Measurements from ENCODE around the gene KNDC1.
"Not testable (repeated sequence)": the region's sequence is repeated elsewhere in the genome, so short reads cannot be mapped to it uniquely, and the experiment has no call there.

Gene KNDC1

DNA sequence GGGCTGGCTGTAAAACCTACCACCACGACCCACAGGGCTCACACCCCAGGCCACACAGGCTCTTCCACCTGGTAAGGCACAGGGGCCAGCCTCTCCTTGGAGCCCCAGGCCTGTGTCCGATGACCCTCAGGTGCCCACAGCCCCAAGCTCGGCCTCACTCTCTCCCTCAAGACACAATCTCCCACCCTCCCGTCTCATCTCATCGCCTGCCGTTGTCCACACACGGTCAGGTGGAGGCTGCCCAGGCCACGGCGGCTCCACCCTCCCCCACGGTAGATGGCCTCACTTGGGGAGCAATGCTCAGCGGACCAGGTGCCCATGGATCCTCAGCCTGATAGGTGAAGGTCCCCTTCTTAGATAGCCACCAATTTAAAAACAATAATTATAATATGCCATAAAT lies 61.3 kb downstream of the KNDC1 start (continued):
- TF ChIP-seq ZSCAN18 (tag by site-specific recombination; IDR thresholded peaks at IDR 0.05): no peak
- TF ChIP-seq ZNF19 (tag by site-specific recombination; IDR thresholded peaks at IDR 0.05; ENCODE audit: low read depth): no peak
- TF ChIP-seq ZNF248 (tag by site-specific recombination; IDR thresholded peaks at IDR 0.05): no peak
- TF ChIP-seq, protein P1, sequence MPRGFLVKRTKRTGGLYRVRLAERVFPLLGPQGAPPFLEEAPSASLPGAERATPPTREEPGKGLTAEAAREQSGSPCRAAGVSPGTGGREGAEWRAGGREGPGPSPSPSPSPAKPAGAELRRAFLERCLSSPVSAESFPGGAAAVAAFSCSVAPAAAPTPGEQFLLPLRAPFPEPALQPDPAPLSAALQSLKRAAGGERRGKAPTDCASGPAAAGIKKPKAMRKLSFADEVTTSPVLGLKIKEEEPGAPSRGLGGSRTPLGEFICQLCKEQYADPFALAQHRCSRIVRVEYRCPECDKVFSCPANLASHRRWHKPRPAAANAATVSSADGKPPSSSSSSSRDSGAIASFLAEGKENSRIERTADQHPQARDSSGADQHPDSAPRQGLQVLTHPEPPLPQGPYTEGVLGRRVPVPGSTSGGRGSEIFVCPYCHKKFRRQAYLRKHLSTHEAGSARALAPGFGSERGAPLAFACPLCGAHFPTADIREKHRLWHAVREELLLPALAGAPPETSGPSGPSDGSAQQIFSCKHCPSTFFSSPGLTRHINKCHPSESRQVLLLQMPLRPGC (tag by site-specific recombination; IDR thresholded peaks at IDR 0.05): no peak
- TF ChIP-seq, protein P2, sequence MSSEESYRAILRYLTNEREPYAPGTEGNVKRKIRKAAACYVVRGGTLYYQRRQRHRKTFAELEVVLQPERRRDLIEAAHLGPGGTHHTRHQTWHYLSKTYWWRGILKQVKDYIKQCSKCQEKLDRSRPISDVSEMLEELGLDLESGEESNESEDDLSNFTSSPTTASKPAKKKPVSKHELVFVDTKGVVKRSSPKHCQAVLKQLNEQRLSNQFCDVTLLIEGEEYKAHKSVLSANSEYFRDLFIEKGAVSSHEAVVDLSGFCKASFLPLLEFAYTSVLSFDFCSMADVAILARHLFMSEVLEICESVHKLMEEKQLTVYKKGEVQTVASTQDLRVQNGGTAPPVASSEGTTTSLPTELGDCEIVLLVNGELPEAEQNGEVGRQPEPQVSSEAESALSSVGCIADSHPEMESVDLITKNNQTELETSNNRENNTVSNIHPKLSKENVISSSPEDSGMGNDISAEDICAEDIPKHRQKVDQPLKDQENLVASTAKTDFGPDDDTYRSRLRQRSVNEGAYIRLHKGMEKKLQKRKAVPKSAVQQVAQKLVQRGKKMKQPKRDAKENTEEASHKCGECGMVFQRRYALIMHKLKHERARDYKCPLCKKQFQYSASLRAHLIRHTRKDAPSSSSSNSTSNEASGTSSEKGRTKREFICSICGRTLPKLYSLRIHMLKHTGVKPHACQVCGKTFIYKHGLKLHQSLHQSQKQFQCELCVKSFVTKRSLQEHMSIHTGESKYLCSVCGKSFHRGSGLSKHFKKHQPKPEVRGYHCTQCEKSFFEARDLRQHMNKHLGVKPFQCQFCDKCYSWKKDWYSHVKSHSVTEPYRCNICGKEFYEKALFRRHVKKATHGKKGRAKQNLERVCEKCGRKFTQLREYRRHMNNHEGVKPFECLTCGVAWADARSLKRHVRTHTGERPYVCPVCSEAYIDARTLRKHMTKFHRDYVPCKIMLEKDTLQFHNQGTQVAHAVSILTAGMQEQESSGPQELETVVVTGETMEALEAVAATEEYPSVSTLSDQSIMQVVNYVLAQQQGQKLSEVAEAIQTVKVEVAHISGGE (tag by site-specific recombination; conservative IDR thresholded peaks at IDR 0.05; ENCODE audit: low read depth): no peak
- TF ChIP-seq SCRT1 (tag by site-specific recombination; IDR thresholded peaks at IDR 0.05; ENCODE audit: borderline replicate concordance): no peak
- no peak for TF ChIP-seq ZNF112 (tag by site-specific recombination; IDR thresholded peaks at IDR 0.05)

- POLR2A ChIA-PET; CTCF ChIA-PET; H3K4me1 ChIP-seq (ENCODE audit: control insufficient read depth, insufficient read depth, low read length): not testable (repeated sequence)
Observed at GRCh38 chr10:133221756-133222155, 61.7 kb downstream of the KNDC1 start.

GRCh38 chr10:133224076-133224475 lies 64.1 kb downstream of the KNDC1 start:
- Histone ChIP-seq H3K27ac (ENCODE audit: extremely low read depth, low read depth, low read length) (no peak overlapping the region), H3K4me1 (ENCODE audit: control insufficient read depth, insufficient read depth, low read length) (no peaks in the 10 kb centered on the region), H3K4me3 (ENCODE audit: low read depth, low read length) (no peak overlapping the region), H3K36me3 (ENCODE audit: control insufficient read depth in 2 of 2, insufficient read depth in 1 of 2, low read length in 2 of 2) (no peaks in the 10 kb centered on the region), H3K9me3 (ENCODE audit: control insufficient read depth, insufficient read depth, low read depth, low read length) (no peaks in the 10 kb centered on the region)
- ChIA-PET CTCF (interaction anchor here (0.6 kb wide), 1 partner anchor 81 kb away, joined by 4 read pairs; no protein-coding TSS in a partner anchor), POLR2A (no interaction called here)
- no peak for TF ChIP-seq MEIS1 (CRISPR knock-in tag; IDR thresholded peaks at IDR 0.05; ENCODE audit: borderline replicate concordance)
- TF ChIP-seq BCL11A (tag by site-specific recombination; IDR thresholded peaks at IDR 0.05; ENCODE audit: low read depth): no peak
- TF ChIP-seq ZNF362 (tag by site-specific recombination; IDR thresholded peaks at IDR 0.05): no peak
- TF ChIP-seq ZNF76 (tag by site-specific recombination; IDR thresholded peaks at IDR 0.05; ENCODE audit: borderline replicate concordance, low read depth): no peak
- no peak for TF ChIP-seq FEZF1 (tag by site-specific recombination; IDR thresholded peaks at IDR 0.05)
- no peak for TF ChIP-seq ZNF830 (tag by site-specific recombination; IDR thresholded peaks at IDR 0.05; ENCODE audit: low read depth)
- TF ChIP-seq ZNF488 (tag by site-specific recombination; IDR thresholded peaks at IDR 0.05): no peak
- TF ChIP-seq, protein P3, sequence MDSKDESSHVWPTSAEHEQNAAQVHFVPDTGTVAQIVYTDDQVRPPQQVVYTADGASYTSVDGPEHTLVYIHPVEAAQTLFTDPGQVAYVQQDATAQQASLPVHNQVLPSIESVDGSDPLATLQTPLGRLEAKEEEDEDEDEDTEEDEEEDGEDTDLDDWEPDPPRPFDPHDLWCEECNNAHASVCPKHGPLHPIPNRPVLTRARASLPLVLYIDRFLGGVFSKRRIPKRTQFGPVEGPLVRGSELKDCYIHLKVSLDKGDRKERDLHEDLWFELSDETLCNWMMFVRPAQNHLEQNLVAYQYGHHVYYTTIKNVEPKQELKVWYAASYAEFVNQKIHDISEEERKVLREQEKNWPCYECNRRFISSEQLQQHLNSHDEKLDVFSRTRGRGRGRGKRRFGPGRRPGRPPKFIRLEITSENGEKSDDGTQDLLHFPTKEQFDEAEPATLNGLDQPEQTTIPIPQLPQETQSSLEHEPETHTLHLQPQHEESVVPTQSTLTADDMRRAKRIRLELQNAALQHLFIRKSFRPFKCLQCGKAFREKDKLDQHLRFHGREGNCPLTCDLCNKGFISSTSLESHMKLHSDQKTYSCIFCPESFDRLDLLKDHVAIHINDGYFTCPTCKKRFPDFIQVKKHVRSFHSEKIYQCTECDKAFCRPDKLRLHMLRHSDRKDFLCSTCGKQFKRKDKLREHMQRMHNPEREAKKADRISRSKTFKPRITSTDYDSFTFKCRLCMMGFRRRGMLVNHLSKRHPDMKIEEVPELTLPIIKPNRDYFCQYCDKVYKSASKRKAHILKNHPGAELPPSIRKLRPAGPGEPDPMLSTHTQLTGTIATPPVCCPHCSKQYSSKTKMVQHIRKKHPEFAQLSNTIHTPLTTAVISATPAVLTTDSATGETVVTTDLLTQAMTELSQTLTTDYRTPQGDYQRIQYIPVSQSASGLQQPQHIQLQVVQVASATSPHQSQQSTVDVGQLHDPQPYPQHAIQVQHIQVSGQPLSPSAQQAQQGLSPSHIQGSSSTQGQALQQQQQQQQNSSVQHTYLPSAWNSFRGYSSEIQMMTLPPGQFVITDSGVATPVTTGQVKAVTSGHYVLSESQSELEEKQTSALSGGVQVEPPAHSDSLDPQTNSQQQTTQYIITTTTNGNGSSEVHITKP (tag by site-specific recombination; IDR thresholded peaks at IDR 0.05): no peak
- no peak for TF ChIP-seq ZNF521 (tag by site-specific recombination; IDR thresholded peaks at IDR 0.05)
- no peak for TF ChIP-seq ZNF324 (tag by site-specific recombination; IDR thresholded peaks at IDR 0.05)
- no peak for TF ChIP-seq ZNF140 (tag by site-specific recombination; IDR thresholded peaks at IDR 0.05)
- TF ChIP-seq, protein P4, sequence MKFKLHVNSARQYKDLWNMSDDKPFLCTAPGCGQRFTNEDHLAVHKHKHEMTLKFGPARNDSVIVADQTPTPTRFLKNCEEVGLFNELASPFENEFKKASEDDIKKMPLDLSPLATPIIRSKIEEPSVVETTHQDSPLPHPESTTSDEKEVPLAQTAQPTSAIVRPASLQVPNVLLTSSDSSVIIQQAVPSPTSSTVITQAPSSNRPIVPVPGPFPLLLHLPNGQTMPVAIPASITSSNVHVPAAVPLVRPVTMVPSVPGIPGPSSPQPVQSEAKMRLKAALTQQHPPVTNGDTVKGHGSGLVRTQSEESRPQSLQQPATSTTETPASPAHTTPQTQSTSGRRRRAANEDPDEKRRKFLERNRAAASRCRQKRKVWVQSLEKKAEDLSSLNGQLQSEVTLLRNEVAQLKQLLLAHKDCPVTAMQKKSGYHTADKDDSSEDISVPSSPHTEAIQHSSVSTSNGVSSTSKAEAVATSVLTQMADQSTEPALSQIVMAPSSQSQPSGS (tag by site-specific recombination; IDR thresholded peaks at IDR 0.05; ENCODE audit: low read depth): no peak

More at GRCh38 chr10:133221756-133222155, 61.7 kb downstream of the KNDC1 start:
- not testable (repeated sequence) for H3K27ac ChIP-seq (ENCODE audit: extremely low read depth, low read depth, low read length); H3K36me3 ChIP-seq (ENCODE audit: control insufficient read depth in 2 of 2, insufficient read depth in 1 of 2, low read length in 2 of 2); H3K4me3 ChIP-seq (ENCODE audit: low read depth, low read length); H3K9me3 ChIP-seq (ENCODE audit: control insufficient read depth, insufficient read depth, low read depth, low read length)
